Amniotic stem cell (primary cell): ENCODE results near the gene ARRB1.
A peak's percentile ranks its signal among the peaks of the same experiment; 100 is the strongest.
"Not testable (repeated sequence)": the region's sequence is repeated elsewhere in the genome, so short reads cannot be mapped to it uniquely, and the experiment has no call there.

Experiments
- DNase-seq: peaks from one replicate; lab custom pipeline; 2025; lab: John Stamatoyannopoulos, UW

Gene ARRB1

DNA sequence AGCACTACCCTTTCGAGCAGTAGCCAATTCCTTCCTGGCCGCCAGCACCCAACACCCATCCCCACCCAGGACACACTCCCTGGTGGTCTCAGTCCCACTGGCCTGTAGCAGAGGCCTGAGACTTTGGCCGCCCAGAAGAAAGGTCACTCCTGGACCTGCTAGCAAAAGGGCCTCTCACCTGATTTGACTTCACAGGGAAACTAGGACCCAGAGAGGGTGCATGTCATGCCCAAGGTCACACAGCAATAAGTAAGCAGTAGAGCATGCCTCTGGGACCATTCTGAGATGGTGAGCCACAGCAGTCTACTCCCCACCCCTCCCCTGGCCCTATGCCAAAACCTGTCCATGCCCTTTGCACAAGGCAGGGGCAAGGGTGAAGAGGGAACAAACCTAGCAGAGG is 7.3 kb downstream of the ARRB1 start:
- DNase-seq = no peak

DNA sequence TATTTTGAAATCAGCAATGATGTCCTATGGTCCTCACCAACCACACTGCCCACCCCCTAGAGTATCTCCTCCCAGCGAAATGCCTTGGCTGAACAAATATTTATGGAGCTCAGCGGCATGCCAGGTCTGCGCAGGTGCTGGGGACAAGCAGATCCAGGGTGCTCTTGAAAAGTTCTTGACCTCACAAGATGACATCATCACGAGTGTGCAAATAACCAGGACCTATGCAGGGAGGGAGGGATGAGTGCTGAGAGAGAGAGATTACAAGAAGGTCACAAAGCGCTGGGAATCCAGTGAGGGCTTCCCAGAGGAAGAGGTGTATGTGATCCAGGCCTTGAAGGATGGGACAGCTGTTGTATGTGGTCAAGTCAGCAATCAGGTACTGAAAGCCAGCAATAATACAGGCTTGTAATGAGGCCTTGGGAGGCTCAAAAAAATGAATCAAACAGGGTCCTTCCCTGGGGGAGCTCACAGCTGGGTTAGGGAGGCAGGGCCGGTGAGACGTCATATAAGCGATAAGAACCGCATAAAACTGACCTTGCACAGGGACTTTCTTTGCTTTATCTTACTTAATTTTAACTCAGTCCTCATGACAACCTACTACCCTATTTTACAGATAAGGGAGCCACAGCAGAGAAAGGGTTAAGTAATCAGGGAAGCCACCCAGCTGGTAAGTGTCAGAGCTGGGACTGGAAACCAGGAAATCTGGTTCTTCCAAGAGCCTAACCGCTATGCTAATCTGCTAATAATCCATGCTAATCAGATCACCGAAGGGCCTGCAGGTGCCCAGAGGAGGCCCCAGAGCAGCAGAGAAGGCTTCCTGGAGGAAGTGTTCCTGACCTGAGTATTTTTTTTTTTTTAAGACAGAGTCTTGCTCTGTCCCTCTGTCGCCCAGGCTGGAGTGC is 8.2 kb downstream of the ARRB1 start:
- DNase-seq = no peak

DNA sequence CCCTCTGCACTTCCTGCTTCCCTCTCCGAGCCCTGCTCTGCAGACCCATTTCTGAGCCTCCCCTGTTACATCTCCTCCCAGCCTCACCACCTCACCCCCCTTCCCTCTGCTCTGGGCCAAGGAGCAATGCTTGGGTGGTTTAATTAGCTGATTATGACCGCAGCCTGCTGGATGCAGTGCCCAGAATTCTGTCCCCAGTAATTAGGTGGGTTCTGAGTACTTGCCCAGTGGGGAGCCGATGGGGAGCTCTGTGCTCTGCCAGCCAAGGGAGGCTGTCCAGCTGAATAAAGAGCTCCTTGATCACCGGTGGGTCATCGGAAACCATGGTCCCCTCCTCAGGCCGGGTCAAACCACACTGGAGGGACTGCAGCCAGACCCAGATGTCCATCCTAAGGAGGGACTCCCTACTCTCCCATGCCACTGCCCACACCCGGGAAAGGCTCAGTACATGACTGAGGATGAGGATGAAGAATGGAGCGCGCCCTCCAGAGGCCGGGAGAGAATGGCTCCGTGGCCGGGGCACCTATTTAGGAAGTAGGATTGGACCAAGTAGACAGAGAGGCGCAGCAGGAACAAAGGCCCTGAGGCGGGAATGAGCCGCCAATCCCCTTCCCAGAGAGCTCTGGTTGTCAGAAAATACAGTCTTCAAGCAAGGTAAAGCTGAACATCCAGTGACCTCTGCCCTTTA is 9.1 kb downstream of the ARRB1 start:
- DNase-seq = no peak

DNA sequence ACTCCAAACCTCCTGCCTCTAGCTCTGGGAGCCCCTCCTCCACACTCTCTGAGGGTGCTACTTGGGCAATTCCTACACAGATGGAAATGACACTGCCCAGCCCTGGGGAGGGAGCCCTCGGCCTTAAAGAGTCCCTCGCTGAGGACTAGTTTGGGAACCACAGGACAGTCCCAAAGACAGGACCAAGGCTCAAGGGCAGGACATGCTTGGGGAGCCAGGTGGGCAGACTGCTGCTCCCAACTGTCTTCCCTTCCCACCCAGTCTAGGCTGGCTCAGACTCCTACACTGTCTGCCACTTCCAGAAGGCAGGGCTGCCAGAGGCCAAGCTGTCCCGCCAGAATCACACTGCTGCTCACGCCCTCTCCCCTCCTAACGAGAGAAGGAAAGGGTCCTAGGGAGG is 9.8 kb downstream of the ARRB1 start:
- no peak for DNase-seq

DNA sequence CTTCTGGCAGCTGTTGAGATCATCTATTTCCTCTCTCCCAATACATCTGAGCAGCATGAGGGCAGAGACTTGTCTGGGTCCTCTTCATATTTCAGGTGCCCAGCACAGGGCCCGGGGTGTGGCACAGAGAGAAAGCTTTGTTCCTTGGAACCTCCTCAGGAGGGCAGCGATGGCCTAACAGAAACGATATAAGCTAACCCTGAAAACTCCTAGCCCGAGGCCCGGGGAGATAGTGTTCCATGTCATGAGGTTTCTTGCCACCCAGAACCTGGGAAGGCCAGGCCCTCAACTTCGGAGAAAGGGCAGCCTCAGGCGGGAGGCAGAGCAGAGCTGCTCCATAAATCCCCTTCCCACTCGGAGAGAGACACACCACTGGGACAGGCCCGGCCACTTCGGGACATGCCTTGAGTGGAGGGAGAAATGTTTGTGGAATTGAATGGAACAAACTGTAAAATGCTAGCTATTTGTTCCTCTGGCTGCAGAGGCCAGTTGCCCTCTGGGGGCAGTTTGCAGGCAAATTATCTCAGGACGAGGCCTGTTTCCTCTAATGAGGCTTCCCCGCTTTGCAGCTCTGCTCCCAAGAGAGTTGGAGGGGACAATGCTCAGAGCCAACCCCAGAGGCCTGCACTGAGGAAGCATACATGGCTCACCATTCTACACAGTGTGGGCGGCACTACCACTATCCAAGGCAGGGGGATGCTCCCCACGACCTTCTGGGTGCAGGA is 11.6 kb downstream of the ARRB1 start:
- no peak for DNase-seq

DNA sequence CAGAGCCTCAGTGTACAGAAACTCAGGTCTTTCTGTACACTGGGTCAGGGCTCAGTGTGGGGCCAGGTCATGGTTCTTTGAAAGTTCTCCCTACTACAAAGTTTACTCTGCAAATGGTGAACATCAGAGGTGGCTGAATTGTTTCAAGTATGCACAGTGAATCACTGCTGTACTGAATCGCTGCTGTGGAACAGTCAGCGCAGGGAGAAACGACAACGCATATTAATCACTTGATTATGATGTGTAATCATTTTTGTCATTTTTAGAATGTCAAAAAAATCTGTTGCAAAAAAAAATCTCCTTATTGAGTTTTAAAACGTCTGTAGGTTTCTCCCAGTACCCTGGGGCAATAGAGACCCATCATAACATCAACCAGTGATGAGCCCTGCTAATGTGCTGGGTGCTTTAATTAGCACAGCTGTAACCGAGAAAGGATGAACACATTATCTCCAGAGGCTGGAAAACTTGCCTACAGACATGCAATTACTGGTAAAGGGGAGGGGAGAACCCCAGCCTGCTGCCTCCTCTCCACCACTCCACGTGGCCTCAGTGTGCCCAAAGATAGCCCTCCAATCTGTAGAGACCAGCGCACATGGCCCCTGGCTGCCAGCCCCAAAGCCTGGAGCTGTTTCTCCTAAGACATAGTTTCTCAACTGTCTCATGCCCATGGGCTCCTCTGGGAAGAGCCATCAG is 12.8 kb downstream of the ARRB1 start:
- DNase-seq = no peak

DNA sequence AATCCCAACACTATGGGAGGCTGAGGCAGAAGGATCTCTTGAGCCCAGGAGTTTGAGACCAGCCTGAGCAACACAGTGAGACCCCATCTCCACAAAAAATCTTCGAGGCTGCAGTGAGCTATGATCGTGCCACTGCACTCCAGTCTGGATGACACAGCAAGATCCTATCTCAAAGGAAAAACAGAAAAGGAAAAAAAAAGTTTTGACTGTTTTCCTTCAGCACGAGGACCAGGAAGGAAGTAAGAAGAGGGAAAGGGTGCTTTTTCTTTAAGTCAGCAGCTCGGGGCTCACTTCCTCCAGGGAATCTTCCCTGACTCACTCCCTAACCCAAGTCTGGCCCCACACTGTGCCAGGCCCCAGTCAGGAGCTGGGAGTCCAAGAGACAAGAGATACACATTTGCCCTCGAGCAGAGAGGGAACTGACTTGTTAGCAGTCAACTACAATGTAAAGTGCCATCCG is 14.2 kb downstream of the ARRB1 start:
- no peak for DNase-seq

DNA sequence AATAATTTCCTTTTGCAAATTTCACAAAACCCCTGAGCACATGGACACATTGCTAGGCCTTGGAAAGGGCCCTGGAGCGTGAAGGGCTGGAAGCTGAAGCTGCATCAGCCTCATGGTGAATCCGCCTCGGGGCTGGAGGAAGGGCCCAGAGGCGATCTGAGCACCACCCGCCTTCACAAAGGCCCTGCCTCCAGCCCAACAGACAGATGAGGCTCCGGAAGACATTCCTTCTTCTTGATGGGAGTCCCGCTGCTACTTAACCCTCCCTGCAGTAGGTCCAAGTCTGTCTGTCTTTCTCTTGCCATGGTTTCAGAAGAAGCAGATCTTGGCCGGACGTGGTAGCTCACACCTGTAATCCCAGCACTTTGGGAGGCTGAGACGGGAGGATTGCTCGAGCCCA is 16.5 kb downstream of the ARRB1 start:
- DNase-seq = no peak

DNA sequence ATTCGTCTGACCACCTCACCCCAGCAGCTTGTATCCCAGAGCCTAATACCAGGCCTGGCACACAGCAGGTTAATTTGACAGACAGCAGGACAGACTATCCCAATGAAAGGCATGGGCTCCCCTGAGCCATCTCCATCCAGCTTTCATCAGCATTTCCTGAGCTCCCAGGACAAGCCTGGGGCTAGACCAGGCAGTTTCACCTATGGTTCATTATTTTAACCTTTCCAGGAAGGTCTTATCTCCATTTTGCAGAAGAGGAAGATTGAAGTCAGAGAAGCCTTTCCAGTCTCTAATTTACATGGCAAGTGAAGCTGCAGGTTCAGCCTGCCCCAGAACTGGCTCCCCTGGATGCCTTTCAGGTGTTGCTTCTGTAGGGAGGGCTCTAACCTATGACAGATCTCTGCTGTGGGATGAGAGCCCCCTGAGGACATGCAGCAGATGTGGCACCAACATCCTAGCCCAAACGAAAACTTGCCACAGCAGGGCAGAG is 17.0 kb downstream of the ARRB1 start:
- DNase-seq = no peak

DNA sequence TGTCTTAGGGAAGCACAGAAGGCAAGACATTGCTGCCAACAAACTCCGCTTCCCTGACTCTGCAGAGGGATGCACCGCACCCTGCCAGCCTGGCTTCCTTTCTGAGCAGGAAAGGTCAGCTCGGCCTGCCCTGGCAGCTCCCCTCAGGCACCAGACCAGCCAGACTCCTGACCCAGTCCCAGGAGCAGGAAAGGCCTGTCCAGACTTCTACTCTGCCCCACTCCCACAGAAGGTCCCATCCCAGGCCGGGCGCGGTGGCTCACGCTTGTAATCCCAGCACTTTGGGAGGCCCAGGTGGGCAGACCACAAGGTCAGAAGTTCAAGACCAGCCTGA is 17.7 kb downstream of the ARRB1 start:
- DNase-seq = no peak

DNA sequence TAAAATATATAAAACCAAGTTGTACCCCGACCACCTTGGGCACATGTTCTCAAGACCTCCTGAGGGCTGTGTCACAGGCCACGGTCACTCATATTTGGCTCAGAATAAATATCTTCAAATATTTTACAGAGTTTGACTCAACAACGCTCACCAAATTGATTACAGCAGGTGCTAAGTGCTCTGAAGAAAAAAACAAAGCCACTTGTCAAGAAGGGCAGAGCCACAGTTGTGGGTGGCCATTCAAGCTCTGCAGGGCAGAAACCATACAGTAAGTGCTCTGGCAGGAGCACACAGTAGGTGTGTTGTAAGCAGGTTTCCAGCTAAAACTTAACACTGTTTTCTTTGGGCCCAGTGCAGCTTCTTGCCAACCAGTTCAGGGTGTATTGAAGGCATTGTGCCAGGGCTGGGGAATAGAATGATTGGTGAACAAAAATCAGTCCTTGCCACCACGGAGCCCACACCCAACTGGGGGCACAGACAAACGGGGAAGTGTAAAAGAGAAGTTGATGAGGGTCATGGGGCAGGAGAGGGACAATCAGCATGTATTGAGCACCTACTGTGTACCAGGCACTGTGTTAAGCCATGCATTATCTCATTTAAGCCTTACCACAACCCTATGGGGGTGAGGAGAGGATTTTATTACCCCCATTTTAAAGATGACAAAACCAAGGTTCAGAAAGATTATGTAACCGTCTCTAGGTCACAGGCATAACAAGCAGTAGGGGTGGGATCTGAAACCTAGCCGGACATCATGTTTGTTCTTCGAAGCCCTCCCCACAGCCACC is 18.2 kb downstream of the ARRB1 start:
- no peak for DNase-seq

DNA sequence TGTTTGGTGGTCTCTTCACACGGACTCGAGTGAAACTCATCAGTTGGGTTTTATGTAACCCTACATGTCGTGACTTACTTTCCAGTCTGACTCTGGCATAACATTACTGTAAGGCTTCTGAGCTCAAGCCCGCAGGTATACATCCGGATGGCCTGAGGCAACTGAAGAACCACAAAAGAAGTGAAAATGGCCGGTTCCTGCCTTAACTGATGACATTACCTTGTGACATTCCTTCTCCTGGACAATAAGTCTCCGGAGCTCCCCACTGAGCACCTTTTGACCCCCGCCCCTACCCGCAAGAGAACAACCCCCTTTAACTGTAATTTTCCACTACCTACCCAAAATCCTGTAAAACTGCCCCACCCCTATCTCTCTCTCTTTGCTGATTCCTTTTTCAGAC is 19.7 kb downstream of the ARRB1 start:
- DNase-seq = not testable (repeated sequence)

DNA sequence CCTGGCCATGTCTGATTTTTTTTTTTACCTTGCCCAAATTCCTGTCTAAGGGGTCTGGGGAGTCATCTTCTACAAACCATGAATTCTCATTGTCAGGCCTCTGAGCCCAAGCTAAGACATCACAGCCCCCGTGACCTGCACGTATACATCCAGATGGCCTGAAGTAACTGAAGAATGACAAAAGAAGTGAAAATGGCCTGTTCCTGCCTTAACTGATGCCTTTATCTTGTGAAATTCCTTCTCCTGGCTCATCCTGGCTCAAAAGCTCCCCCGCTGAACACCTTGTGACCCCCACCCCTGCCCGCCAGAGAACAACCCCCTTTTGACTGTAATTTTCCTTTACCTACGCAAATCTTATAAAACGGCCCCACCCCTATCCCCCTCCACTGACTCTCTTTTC is 20.2 kb downstream of the ARRB1 start:
- not testable (repeated sequence) for DNase-seq

DNA sequence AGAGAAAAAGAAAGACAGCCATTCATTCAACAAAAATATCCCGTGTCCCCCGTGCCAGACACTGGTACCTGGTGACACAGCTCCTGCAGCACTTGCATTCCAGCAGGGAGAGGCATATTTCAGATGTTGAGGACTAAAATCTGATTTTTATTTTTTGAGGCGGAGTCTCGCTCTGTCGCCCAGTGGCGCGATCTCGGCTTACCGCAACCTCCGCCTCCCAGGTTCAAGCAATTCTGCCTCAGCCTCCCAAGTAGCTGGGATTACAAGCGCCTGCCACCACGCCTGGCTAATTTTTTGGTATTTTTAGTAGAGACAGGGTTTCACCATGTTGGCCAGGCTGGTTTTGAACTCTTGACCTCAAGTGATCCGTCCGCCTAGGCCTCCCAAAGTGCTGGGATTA is 20.6 kb downstream of the ARRB1 start:
- not testable (repeated sequence) for DNase-seq

DNA sequence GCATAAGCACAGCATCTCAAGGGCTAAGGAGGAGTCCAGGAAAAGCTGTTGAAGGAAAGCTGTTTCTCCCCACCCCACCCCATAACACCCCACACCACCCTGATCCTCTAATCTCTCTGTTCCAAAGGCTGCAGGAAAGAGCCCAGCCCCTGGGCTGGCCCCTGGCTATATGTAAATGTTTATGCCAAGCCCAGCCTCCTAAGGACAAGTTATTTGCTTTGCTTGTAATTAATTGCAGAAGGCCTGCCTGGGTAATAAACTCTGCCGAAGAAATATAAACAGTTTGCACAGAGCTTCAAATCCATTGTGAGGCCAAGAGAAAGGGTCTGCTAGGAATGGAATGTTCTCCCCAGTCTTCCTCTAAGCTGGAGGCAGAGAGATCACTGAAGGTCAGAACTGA is 21.2 kb downstream of the ARRB1 start:
- DNase-seq = no peak

DNA sequence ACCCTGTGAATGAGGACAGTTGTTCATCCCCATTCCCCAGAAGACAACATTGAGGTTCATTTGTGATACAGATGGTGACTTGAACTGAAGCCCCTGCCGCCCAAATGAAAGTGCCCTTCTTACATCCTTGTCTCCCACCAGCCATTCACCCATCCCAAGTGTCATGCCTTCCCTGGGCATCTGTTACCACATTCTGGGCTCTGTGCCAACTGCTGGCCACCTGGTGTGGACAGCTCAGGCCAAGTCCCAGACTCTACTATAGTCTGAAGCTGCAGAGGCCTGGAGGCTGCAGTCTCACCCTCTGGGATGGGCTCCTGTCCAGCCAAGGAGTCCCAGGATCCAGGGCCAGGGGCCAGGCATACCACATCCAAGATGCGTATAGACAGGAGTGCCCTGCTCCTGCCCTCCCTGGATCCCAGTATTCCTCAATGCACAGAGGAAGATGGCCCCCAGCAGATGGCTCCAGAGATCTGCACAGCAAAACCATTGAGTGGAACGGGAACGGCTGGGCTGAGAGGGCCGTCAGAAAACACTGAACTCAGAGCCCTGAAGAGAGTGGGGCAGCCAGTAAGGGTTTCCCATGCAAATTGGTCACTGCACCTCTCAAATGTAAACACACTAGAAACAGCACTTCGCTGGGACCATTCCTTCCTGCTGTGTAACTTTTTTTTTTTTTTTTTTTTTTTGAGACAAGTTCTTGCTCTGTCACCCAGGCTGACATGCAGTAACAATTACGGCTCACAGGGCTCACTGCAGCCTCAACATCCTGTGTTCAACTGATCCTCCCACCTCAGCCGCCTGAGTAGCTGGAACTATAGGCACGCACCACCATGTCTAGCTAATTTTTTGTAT is 22.8 kb downstream of the ARRB1 start:
- peak; percentile 71 for DNase-seq

DNA sequence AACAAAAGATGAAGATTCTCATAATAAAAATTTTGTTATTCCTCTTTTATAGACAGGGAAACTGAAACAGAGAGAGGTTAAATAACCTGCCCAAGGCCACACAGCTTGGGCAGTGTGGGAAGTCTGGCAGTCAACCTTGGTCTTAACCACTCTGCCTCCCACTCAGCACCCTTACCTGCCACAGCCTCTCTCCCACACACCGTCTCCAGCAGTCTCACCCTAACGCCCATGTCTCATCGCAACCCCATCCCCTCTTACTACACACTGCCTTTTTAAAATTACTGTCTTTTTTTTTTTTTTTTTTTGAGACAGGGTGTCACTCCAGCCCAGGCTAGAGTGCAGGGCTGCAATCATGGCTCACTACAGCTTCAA is 25.0 kb downstream of the ARRB1 start:
- no peak for DNase-seq

DNA sequence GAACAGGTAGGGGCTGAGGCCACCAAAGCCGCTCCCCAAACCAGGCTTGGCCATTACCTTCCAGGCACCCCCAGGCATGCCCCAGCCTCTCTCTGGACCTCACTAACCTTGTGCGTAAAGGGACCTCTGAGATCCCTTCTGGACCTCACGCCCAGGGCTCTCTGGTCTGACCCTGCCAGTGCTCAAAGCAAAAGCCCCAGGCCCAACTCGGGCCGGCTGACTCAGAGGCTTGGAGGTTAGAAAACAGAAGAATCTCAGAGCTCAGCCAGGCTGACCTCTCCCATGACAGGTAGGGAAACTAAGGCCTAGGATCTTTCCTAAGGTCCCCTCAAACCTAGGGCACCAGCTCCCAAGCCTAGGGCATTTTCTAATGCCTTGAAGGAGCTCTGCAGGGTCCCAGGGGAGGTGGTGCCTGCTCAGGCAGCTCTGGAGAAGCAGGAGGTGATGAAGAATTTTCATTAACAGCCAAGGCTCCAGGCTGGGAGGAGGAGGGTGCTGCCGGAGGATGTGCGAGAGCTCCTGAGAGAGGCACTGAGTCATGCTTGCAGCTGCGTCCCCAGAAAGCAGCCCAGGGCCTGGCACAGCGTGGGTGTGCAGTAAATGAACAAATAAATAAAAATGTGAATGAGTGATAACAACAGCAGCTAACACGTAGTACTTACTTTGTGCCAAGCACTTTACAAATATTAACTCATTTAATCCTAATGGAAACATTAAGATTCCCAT is 25.6 kb downstream of the ARRB1 start:
- peak; percentile 56 for DNase-seq

DNA sequence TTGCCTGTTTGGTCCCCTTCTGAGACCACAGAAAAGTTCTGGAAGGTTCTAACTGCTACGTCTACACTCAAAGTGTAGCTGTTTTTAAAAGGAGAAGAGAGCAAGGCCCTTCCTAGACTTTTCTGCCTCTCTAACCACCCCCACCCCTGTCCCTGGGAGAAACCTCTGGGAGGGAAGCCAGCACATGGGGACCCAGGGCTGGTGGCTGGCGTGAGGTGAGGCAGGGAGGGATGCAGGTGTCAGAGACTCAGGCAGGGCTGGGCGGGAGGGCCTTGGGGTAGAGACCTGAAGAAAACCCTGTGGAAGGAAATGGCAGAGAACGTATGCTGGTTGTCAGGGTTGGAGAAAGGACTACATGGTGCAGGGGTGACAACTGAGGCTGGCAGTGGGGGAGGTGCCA is 26.7 kb downstream of the ARRB1 start:
- no peak for DNase-seq

DNA sequence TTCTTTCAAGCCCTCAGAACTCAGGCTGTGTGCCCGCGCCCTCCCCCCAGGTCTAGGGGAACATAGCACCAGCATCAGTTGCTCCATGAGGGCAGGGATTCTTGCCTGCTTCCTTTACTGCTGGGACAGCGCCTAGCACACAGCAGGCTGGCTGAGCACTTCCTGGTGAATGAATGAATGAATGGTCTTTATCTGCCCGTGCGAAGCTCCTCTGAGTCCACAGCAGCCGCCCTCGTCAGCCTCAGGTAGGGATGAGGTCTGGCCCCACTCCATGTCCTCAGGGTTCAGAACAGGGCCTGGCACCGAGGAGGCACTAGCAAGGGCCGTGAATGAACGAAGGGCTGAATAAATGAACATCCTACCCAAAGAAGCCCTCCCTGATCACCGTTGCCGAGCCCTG is 27.3 kb downstream of the ARRB1 start:
- no peak for DNase-seq
